PC-3 (cell line): Measurements from ENCODE around the gene PARP12.

Source experiments
- EZH2 ChIP-seq: fragments of 300-600 bp; sonication (generic); IDR thresholded peaks from one replicate; pipeline ENCODE4 v1.6.1; 2017; ENCODE audit warnings: antibody characterized with exemption, mild to moderate bottlenecking, low read length; ENCODE audit not compliant: unreplicated experiment
- EZH2phosphoT487 ChIP-seq: fragments of 300-600 bp; sonication (generic); IDR thresholded peaks from 2 replicates; pipeline ENCODE4 v1.6.1; 2018; ENCODE audit warnings: mild to moderate bottlenecking, antibody characterized with exemption, low read length, borderline replicate concordance
- TF ChIP-seq, protein P1 (sequence below): fragments of 300-600 bp; sonication (generic); conservative IDR thresholded peaks from 2 replicates; pipeline ENCODE4 v1.5.1; 2017; ENCODE audit warnings: antibody characterized with exemption, low read depth, mild to moderate bottlenecking, low read length

DNA sequence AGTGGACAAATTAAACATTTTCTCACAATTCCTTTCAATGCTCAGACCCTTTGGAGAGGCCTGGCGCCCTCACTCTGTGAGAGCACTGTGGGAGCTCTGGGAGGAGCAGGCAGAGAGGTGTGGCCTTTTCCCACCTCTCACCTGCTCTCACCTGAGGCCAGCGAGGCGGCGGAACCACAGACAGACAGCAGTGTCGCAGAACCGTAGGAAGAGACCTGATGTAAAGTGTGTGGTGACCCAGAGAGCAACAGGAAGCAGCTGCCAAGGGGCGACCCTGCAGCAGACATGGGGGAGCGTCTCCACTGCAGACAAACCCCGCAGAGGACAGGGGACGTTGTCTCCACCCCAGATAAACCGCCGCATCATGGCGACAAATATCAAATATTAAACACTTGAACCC lies 15.6 kb upstream of the PARP12 start:
- TF ChIP-seq, protein P1, sequence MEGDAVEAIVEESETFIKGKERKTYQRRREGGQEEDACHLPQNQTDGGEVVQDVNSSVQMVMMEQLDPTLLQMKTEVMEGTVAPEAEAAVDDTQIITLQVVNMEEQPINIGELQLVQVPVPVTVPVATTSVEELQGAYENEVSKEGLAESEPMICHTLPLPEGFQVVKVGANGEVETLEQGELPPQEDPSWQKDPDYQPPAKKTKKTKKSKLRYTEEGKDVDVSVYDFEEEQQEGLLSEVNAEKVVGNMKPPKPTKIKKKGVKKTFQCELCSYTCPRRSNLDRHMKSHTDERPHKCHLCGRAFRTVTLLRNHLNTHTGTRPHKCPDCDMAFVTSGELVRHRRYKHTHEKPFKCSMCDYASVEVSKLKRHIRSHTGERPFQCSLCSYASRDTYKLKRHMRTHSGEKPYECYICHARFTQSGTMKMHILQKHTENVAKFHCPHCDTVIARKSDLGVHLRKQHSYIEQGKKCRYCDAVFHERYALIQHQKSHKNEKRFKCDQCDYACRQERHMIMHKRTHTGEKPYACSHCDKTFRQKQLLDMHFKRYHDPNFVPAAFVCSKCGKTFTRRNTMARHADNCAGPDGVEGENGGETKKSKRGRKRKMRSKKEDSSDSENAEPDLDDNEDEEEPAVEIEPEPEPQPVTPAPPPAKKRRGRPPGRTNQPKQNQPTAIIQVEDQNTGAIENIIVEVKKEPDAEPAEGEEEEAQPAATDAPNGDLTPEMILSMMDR = no peak
- TF ChIP-seq EZH2 (no peak), EZH2phosphoT487 (no peak)
